Vagina (tissue), 2 donors: Measurements from ENCODE around the gene IL32.

Source experiments
- CTCF ChIP-seq, 3 experiments: fragments of 450-650 bp in 2 of 3; fragments of 200-600 bp in 1 of 3; sonication (generic) in 1 of 3; IDR thresholded peaks; one replicate each; pipeline ENCODE4 v1.5.1; 2017 to 2019; ENCODE audit warnings: antibody characterized with exemption in 3 of 3, mild to moderate bottlenecking in 2 of 3, moderate library complexity in 2 of 3
- POLR2A ChIP-seq, 2 donors: fragments of 450-650 bp; IDR thresholded peaks; one replicate each; pipeline ENCODE4 v1.6.1; 2017; ENCODE audit warnings: antibody characterized with exemption in 2 of 2, mild to moderate bottlenecking in 2 of 2, moderate library complexity in 2 of 2

GRCh38 chr16:3030222-3031212, 34.9 kb upstream of the IL32 start:
- TF ChIP-seq CTCF (IDR thresholded peaks at IDR 0.05) (no peak), POLR2A (IDR thresholded peaks at IDR 0.05) (no peak)
